Right ventricle myocardium superior (tissue), 1 donor: Measurements from ENCODE around the gene PJVK. TPM values are rescaled to one million over a fixed set of nuclear protein-coding genes. Genes with fewer than 3 reads are reported as not detected.
A peak's percentile ranks its signal among the peaks of the same experiment; 100 is the strongest.
"Not testable (repeated sequence)": the region's sequence is repeated elsewhere in the genome, so short reads cannot be mapped to it uniquely, and the experiment has no call there.

ENCODE experiments used
- ATAC-seq: fragments of 200-7000 bp; cut with Tn5 transposase; one replicate; pipeline ENCODE4 v1.9.1; 2020; ENCODE audit warnings: mild to moderate bottlenecking; ENCODE audit not compliant: poor library complexity
- DNase-seq: peaks from one replicate; pipeline ENCODE4 v3.0.0-alpha.2; 2020
- intact Hi-C: fragments of 100-400 bp; cut with DNase I; formaldehyde crosslinking; loops from one replicate; pipeline ENCODE4 v1.11.2; 2022
- long read RNA-seq: library from polyadenylated mRNA; unstranded; transcript quantifications from one replicate; pipeline ENCODE4 v2.0.0, GENCODE V29; 2021
- total RNA-seq: library from RNA; stranded (reverse); fragmentation: NEBNext Ultra II Directional; extraction: Animal tissue kit (Norgen Biotek cat#: 25700); gene quantifications from one replicate; pipeline ENCODE4 v1.2.1, GENCODE V29; 2021
- donor health status: DM: no; HTN: yes; CAD: no; lungs with severe emphysema.

The PJVK gene, protein sequence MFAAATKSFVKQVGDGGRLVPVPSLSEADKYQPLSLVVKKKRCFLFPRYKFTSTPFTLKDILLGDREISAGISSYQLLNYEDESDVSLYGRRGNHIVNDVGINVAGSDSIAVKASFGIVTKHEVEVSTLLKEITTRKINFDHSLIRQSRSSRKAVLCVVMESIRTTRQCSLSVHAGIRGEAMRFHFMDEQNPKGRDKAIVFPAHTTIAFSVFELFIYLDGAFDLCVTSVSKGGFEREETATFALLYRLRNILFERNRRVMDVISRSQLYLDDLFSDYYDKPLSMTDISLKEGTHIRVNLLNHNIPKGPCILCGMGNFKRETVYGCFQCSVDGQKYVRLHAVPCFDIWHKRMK
- total RNA-seq = 1.0 TPM
- long read RNA-seq, partial matches to known transcripts = 0 of 3 reads
- long read RNA-seq, other reads (novel, unspliced or antisense) = 3 of 3 reads

DNA sequence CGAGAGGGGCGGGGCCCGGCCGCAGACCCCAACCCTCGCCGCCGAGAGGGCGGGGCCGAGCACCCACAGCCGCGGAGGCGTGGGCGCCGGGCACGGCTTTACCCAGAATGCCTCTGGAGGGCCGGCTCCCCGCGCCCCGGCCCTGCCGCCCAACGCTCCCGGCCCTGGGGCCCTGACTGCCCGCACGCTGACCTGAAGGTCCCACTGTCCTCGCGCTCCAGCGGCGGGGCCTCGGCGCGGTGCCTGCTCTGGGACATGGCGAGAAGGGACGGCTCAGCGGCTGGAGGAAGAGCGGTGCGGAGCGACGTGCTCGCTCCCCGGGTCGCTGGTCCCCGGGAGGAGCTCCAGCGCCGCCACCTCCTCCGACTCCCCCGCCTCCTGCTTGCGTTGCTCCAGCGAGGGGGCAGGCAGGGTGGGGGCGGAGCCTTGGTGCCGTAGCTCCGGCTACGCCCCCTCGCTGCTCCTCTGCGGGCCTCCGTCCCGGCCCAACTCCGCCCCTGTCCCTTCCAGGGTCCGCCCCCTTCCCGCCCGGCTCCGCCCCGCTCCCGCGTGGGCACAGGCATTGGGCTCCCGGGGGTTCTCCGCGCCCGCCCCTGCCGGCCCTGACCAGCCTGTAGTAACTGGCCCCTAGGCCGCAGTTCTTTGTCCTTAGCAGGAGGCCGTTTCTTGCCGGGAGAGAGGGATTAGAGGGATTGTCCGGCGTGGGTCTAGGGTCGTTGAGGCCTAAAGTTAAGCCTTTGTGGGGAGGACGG lies at the start of gene PJVK, which contains the start of gene PRKRA:
PJVK (plus strand) TSS at position 605 of the 752 bp plus-strand sequence. CDS start 2,032 bp downstream, outside the sequence.
PRKRA (minus strand) TSS at position 402 of the 752 bp plus-strand sequence; CDS start at position 257, 145 bp downstream.
- peak; percentile 98 for ATAC-seq
- peak; percentile 98 for DNase-seq
- intact Hi-C loops = no loop called here

DNA sequence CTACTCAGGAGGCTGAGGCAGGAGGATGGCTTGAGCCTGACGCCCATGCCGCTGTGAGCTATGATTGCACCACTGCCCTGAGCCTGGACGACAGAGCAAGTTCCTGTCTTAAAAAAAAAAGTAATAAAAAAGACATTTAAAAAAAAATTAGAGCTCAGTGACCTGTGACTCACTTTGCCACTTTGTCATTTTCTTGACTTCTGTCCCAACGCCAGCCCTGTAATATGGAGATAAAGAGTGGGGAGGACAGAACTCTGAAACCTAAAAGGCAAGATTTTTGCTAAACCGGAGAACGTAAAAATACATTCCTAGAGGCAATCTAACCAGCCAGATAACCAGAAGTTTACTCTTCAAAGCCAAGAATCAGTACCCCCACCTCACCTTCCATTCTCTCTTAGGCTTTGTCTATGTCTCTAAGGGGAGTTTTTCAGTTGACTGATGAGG lies 49.2 kb upstream of the PJVK start:
- no peak for DNase-seq
- intact Hi-C loops = no loop called here
- ATAC-seq = no peak

DNA sequence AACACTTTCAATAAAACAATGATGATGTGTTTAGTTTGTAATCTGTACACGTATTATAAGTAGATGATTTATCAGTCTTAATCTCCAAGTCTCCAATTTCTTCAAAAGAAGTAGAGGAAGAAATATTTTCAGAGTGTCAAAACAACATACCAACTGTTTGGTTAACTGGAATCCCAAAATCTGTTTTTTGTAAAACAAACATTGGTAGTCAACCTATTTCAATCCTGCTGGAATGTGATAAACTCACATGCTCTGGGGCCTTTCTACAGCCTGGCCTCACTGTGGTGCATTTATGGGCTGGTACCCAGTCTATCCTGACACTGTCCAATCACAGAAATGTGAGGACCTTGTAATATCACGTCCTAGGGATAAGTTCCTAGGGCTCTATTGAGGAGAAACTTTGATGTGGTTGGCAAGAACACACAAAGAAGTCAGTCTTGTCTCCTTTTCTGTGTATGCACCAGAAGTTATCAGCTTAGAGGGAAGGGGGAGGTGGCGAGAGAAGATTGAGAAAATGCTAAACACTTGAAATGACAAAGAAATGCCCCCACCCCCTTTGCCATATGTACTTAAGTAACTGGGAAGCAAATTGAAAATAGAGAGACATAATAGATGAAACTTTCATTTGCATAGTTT lies 47.4 kb upstream of the PJVK start:
- ATAC-seq (no peak), DNase-seq (no peak)
- intact Hi-C loops = no loop called here

DNA sequence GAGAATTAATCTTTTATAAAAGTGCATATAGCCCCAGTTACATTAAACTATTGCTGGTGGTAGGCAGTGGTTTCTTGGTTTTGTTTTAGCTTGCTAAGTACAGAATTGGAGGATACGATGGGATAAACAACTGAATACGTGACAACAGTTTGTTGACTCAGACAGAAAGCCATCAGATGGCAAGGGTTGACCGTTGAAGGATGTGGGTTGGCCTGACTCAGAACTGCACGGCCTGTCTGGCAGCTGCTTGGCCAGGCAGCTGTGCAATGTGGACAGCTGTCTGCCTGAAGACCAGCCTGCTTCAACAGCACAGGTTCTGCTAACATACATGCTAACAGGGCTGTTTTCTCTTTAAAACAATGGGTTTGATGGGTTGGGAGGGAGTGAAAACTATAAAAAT lies 46.8 kb upstream of the PJVK start:
- ATAC-seq (no peak), DNase-seq (no peak)
- intact Hi-C loops = no loop called here

DNA sequence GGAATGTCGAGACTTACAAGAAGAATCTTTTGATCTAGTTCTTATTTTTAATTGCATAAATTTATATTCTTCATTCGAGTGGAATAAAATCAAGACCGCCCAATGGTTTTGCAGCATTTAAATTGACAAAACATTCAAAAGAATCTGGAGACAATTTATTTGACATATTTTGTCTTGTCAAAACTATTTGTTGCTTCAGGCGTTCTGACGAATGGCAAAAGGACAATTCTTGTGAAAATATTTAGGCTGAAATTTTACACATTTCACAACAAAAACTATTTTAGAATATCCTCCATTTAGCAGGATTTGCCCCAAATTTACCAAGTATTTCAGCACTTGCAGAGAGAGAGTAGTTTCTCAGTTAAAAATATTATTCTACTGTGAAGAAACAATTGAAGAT lies 41.9 kb upstream of the PJVK start:
- intact Hi-C loops = no loop called here
- DNase-seq (no peak), ATAC-seq (no peak)

DNA sequence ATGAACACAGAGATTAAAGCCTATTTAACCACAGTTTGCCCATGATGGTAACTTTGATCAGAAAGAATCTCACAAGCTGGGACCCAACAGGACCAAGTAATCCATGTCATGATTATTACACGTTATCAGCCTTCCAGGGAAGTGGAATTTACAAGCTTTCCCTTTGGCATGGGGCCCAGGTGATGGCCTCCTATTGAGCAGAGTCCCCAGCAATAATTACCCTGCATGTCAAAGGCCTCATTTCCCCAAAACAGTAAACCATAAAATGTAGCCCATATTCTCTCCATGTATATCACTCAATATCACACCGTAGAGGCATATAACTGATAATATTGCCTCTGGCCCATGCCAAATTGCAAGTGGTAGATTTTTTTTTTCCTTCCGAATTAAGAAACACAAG lies 39.1 kb upstream of the PJVK start:
- ATAC-seq = no peak
- no peak for DNase-seq
- intact Hi-C loops = loop anchor here (5.0 kb wide), 1 partner anchor 300 kb away; the partner anchor contains the start of gene RBM45

DNA sequence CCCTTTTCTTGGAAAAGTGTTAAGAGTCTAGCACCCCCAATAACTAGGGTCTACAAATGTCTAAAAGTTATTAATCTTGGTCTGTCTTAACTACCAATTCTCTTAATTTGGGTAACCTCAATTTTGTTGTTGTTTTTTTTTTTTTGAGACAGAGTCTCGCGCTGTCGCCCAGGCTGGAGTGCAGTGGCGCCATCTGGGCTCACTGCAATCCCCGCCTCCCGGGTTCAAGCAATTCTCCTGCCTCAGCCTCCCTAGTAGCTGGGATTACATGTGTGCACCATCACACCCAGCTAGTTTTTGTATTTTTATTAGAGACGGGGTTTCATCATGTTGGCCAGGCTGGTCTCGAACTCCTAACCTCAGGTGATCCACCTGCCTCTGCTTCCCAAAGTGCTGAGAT lies 38.7 kb upstream of the PJVK start:
- intact Hi-C loops = loop anchor here (5.0 kb wide), 1 partner anchor 300 kb away; the partner anchor contains the start of gene RBM45
- DNase-seq, ATAC-seq: not testable (repeated sequence)

DNA sequence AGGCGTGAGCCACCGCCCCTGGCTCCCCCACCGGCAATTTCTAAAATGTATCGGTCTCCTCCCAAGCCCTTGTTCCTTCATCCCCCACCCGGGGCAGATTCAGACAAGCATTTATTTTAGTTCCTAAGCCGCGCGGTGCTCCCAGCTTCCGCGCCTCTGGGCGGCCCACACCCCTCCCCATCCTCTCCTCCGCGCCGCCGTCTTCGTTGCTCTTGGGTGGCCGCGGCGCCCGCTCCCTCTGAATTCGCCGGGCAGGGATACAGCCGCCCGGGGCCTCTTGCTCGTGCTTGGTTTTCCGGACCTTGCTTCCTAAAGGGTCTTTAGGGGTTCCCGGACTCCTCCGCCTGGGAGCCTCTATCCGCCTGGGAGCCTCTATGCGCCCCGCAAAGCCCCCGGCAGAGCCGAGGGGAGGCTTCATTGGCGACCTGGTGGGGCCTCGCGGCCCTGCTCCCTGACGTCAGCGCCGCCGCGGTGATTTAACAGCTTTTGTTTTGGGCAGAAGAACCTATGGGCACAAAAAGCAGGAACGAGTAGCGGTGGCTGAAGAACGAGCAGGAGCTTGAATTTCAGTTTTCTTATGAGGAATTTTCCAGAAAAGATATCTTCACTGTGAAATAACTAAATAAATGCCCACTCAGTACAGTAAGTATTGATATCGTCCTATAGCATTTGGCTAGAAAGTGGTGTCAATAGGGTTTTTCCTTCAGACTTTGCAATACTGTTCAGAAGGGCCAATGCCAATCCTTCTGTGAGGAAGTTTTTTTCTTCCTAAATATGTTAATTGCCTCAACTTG lies 37.5 kb upstream of the PJVK start:
- DNase-seq (peak; percentile 88), ATAC-seq (peak; percentile 93)
- intact Hi-C loops = loop anchor here (5.0 kb wide), 1 partner anchor 301 kb away; the partner anchor contains the start of gene RBM45

DNA sequence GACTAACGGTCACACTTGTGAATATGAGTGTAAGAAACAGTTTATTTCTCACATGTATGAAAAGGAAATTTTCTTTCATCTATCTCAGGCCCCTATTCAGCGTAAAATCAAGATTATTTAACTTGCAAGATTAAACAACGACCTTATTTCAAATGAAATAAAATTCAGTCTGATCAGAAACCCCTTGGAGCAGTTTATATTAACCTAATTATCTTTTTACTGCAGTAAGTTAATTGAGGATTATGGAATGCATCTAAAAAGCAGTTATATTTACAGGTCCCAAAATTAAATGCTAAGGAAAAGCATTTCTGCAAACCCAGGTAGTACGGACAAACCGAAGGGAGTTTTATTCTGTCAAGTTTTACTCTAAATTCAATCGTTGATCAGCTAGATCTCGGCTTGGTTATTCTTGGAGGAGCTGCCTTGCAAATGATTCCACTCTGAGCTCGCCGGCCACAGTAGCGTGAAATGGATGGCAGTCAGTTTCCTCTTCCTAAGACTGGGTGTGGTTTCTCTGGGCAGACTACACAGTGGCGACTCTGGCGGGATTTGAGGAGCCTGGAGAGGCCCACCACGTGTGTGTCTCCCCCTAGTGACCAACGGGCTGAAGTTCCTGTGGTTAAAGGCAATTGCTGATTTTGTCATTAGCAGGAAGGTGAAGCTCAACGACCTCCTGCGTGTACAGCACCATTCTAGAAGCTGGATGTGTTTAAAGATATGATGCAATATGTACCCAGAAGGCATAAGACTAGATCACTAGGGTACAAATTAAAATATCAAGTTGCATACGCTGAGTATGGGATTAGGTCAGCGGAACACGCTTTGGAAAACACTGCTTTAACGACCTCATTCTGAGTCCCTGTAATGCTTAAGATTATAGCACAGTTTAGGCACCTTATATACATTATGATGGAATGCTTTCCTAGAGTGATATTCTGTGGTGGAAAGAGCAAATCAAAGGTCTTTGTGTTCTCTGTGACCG lies 36.6 kb upstream of the PJVK start:
- intact Hi-C loops = loop anchor here (5.0 kb wide), 1 partner anchor 302 kb away; the partner anchor contains the start of gene RBM45
- DNase-seq (peak; percentile 91), ATAC-seq (peak; percentile 98)

DNA sequence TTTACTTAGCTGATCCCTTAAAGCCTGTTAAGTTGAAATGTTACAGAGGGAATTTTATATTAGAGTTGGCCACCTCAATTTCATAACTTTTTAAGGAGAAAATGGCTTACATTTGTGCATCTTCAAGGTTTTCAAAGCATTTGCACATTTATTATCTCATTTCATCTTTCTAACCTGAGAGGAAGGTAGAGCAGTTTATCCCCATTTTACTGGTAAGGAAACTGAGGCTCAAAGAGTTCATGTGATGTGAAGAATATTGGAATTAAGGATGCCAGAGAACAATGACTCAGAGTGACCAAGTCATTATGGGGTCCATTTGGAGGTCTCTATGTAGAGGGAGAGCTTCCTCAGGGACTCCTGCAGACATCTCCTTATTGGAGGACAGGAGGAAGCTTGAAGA lies 35.2 kb upstream of the PJVK start:
- ATAC-seq (no peak), DNase-seq (no peak)
- intact Hi-C loops = no loop called here

DNA sequence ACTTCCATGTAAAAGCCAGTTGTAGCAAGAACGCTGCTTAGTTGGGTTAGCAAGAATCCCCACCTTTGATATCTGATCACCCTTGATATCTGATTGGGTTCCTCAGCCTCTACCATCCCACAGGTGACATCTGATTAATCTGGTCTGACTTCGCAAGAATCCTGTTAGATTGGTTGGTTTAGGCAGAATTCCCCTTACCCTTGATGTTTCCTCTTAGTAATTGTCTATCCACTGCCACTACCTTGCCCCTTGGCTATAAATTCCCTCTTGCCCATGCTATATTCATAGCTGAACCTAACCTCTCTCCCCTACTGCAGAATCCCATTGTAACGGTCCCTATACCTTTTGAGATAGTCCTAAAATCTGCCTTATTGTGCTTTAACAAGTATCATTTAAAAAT lies 33.3 kb upstream of the PJVK start:
- ATAC-seq (no peak), DNase-seq (no peak)
- intact Hi-C loops = no loop called here

DNA sequence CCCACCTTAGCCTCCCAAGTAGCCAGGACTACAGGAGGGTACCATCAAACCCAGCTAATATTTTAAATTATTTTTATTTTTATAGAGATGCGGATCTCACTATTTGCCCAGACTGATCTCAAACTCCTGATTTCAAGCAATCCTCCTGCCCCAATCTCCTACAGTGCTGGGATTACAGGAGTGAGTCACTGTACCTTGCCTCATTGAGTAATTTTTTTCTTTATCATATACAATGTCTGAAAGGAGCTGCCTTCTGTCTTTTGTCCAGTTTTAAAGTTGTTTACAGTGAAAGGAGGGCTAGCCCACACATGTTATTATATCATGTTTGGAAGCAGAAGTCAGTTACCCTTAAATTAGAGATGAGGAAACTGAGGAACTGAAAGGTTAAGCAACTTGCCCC lies 32.8 kb upstream of the PJVK start:
- DNase-seq = no peak
- intact Hi-C loops = no loop called here
- ATAC-seq = no peak

DNA sequence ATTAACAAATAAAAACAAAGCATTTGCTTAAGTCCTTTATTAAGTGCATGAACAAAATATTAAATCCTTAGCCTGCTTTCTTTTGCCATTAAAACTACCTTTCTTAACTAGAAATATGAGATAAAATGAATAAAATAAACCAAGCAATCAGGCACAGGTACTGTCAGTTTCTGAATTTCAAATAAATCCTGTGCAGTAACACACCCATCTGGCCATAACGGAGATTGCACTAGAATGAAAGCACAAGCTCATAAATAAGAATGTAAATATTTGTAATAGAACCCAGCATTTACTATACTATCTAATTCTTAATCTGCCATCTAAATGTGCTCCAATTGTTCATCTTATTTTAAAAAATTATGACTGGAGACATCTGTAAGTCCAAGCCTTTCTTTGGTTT lies 32.1 kb upstream of the PJVK start:
- DNase-seq (no peak), ATAC-seq (no peak)
- intact Hi-C loops = no loop called here

DNA sequence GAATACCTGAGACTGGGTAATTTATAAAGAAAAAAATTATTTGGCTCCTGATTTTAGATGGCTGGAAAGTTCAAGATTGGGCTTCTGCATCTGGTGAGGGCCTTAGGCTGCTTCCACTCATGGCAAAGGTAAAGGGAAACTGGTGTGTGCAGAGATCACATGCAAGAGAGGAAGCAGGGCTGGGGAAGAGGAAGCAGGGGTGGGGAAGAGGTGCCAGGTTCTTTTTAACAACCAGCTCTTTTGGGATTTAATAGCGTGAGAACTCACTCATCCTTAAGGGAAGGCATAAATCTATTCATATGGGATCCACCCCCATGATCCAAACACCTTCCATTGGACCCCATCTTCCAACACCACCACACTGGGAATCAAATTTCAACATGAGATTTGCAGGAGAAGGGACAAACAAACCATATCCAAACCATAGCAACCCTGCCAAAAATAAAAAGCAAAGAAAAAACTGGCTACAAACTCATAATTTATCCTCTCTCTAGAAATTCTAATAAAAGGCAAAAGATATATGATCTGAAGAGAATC lies 30.6 kb upstream of the PJVK start:
- no peak for DNase-seq
- intact Hi-C loops = no loop called here
- no peak for ATAC-seq

DNA sequence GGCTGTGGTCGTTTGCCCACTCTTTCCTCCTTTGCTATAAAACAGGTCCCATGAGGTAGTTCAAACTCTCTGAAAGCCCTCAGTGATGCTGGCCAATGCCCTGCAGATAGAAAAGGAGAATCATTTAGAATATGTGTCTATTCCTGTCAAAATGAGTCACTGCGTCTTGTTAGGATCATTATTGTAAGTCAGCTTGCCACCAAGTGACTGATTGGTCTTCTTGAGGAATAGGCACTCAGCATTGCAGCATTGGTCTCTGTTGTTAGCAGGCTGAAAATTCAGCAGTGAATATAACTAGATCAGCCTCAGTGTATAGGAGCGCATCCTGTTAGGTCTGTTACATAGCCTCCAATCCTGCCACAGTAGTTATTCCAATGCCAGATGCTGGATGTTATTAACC lies 29.1 kb upstream of the PJVK start:
- no peak for ATAC-seq
- intact Hi-C loops = no loop called here
- DNase-seq = no peak

DNA sequence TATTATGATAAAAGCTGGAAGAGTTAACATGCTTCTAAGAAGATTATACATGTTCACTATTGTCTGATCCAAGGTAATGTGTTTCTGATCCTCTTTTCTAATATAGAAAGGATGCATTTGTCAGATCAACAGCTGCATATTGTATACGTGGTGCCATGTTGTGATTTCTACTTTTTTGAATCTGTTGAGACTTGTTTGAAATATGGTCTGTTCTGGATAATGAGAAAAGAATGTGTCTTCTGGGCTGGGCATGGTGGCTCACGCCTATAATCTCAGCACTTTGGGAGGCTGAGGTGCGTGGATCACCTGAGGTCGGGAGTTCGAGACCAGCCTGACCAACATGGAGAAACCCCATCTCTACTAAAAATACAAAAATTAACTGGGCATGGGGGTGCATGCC lies 27.4 kb upstream of the PJVK start:
- ATAC-seq, intact Hi-C loops, DNase-seq: not testable (repeated sequence)

DNA sequence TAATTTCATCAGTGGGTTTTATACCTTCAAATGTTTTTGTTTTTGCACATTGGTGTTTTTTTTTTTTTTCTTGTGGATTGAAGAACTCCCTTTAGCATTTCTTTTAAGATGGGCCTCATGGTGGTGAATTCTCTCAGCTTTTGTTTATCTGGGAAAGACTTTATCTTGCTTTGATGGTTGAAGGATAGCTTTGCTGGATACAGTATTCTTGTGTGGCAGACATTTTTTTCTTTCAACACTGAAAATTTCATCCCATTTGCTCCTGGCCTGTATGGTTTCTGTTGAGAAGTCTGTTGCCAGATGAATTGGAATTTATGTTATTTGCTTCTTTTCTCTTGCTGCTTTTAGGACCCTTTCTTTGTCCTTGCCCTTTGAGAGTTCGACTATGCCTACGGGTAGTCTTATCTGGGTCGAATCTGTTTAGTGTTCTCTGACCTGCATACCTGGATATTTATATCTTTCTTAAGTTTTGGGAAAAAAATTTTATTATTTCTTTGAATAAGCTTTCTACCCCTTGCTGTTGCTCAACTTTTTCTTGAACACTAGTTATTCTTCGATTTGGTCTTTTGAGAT lies 25.8 kb upstream of the PJVK start:
- intact Hi-C loops = no loop called here
- no peak for ATAC-seq

More for the DNA sequence above, 25.8 kb upstream of the PJVK start:
- DNase-seq = no peak
